PC-9 (cell line): Measurements from ENCODE around the gene CORO1A.

Experiments used
- EZH2 ChIP-seq: fragments of 200-600 bp; sonication (generic); IDR thresholded peaks from 2 replicates; pipeline ENCODE4 v1.8.0; 2017; ENCODE audit warnings: antibody characterized with exemption, low read depth
- TF ChIP-seq, protein P1 (sequence below): fragments of 200-600 bp; sonication (generic); conservative IDR thresholded peaks from 2 replicates; pipeline ENCODE4 v1.6.1; 2017; ENCODE audit warnings: mixed run types, antibody characterized with exemption, mild to moderate bottlenecking, moderate library complexity

GRCh38 chr16:30147843-30148510 lies 35.4 kb upstream of the CORO1A start:
- TF ChIP-seq, protein P1, sequence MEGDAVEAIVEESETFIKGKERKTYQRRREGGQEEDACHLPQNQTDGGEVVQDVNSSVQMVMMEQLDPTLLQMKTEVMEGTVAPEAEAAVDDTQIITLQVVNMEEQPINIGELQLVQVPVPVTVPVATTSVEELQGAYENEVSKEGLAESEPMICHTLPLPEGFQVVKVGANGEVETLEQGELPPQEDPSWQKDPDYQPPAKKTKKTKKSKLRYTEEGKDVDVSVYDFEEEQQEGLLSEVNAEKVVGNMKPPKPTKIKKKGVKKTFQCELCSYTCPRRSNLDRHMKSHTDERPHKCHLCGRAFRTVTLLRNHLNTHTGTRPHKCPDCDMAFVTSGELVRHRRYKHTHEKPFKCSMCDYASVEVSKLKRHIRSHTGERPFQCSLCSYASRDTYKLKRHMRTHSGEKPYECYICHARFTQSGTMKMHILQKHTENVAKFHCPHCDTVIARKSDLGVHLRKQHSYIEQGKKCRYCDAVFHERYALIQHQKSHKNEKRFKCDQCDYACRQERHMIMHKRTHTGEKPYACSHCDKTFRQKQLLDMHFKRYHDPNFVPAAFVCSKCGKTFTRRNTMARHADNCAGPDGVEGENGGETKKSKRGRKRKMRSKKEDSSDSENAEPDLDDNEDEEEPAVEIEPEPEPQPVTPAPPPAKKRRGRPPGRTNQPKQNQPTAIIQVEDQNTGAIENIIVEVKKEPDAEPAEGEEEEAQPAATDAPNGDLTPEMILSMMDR, result no peak
- no peak for TF ChIP-seq EZH2
